Measurements from ENCODE around the gene SIRT7. TPM values are rescaled to one million over a fixed set of nuclear protein-coding genes. Genes with fewer than 3 reads are reported as not detected.

Gene SIRT7
- total RNA-seq, 1 experiment from 2014 or later, result 51.6 TPM

GRCh38 chr17:81925860-81926450 lies 8.0 kb upstream of the SIRT7 start:
- POLR2A ChIA-PET (ENCODE audit: unreplicated experiment), result interaction anchor here (0.6 kb wide), 1 partner anchor 112 kb away, joined by 3 read pairs; the partner anchor contains the start of gene DCXR
- ATAC-seq (no peak), DNase-seq (no peak)
- H3K9me2 ChIP-seq (replicated peaks; ENCODE audit: low read length), result no peaks in the 10 kb centered on the region
- CTCF ChIA-PET, result interaction anchor here (1.1 kb wide), 1 partner anchor 105 kb away, joined by 3 read pairs; no protein-coding TSS in a partner anchor
- H3K27ac ChIP-seq (ENCODE audit: low read length), result peak overlapping the region; percentile 80
- H3K4me2 ChIP-seq (ENCODE audit: low read length), result peak overlapping the region; percentile 87
- TF ChIP-seq CTCF (conservative IDR thresholded peaks at IDR 0.05; ENCODE audit: low read depth, low read length) (no peak), EZH2phosphoT487 (IDR thresholded peaks at IDR 0.05; ENCODE audit: borderline replicate concordance, low read length) (no peak), EZH2 (IDR thresholded peaks at IDR 0.05; ENCODE audit: low read length, unreplicated experiment) (no peak)
- BruUV-seq (replicated peaks), result TSS peak; percentile 20
- H3K36me3 ChIP-seq (ENCODE audit: low read depth, low read length), result peaks cover 7% of the 10 kb centered on the region; the same call in 1 of the 2 replicates
- H3K4me1 ChIP-seq (ENCODE audit: insufficient read depth, low read length), result peaks cover 41% of the 10 kb centered on the region
- H3K4me3 ChIP-seq (ENCODE audit: low read length), result peak overlapping the region; percentile 75
- H2AFZ ChIP-seq (ENCODE audit: low read length), result no peak overlapping the region
- no peaks in the 10 kb centered on the region for H3K9me3 ChIP-seq (ENCODE audit: low read length)
- H3K27me3 ChIP-seq (ENCODE audit: low read length), result no peaks in the 10 kb centered on the region
- peaks cover 73% of the 10 kb centered on the region for H3K79me2 ChIP-seq (ENCODE audit: low read length)
- peak overlapping the region; percentile 80 for H3K9ac ChIP-seq (ENCODE audit: low read length)
- no peaks in the 10 kb centered on the region for H3F3A ChIP-seq (ENCODE audit: low read length, unreplicated experiment)
- H4K20me1 ChIP-seq (ENCODE audit: low read length), result no peaks in the 10 kb centered on the region
- intact Hi-C loops (cut with micrococcal nuclease), result loop anchor here (5.0 kb wide), 1 partner anchor 54 kb away; the partner anchor contains the start of gene ARHGDIA

GRCh38 chr17:81924557-81925532 lies 6.9 kb upstream of the SIRT7 start:
- H3K9ac ChIP-seq (ENCODE audit: low read length), result no peak overlapping the region
- no peaks in the 10 kb centered on the region for H3F3A ChIP-seq (ENCODE audit: low read length, unreplicated experiment)
- DNase-seq, result no peak
- H3K4me1 ChIP-seq (ENCODE audit: insufficient read depth, low read length), result peaks cover 41% of the 10 kb centered on the region
- ChIA-PET CTCF (interaction anchor here (1.1 kb wide), 1 partner anchor 12 kb away, joined by 3 read pairs; no protein-coding TSS in a partner anchor), POLR2A (ENCODE audit: unreplicated experiment) (no interaction called here)
- BruUV-seq (replicated peaks), result no TSS peak
- TF ChIP-seq EZH2 (IDR thresholded peaks at IDR 0.05; ENCODE audit: low read length, unreplicated experiment) (no peak), EZH2phosphoT487 (IDR thresholded peaks at IDR 0.05; ENCODE audit: borderline replicate concordance, low read length) (no peak), CTCF (conservative IDR thresholded peaks at IDR 0.05; ENCODE audit: low read depth, low read length) (no peak)
- H3K4me3 ChIP-seq (ENCODE audit: low read length), result no peak overlapping the region
- H3K9me2 ChIP-seq (replicated peaks; ENCODE audit: low read length), result no peaks in the 10 kb centered on the region
- intact Hi-C loops (cut with micrococcal nuclease), result loop anchor here (5.0 kb wide), 1 partner anchor 53 kb away; the partner anchor contains the start of gene ARHGDIA
- peaks cover 7% of the 10 kb centered on the region; the same call in 1 of the 2 replicates for H3K36me3 ChIP-seq (ENCODE audit: low read depth, low read length)
- H3K4me2 ChIP-seq (ENCODE audit: low read length), result peak overlapping the region; percentile 95
- no peak for ATAC-seq
- H3K27ac ChIP-seq (ENCODE audit: low read length), result peak overlapping the region; percentile 93; the same call in 1 of the 2 replicates
- H4K20me1 ChIP-seq (ENCODE audit: low read length), result no peaks in the 10 kb centered on the region
- H2AFZ ChIP-seq (ENCODE audit: low read length), result no peak overlapping the region
- no peaks in the 10 kb centered on the region for H3K9me3 ChIP-seq (ENCODE audit: low read length)
- no peaks in the 10 kb centered on the region for H3K27me3 ChIP-seq (ENCODE audit: low read length)
- peaks cover 84% of the 10 kb centered on the region for H3K79me2 ChIP-seq (ENCODE audit: low read length)

Data from PC-3 (cell line).